ENCODE results near the gene SRSF8.
"Not testable (repeated sequence)": the region's sequence is repeated elsewhere in the genome, so short reads cannot be mapped to it uniquely, and the experiment has no call there.

Gene SRSF8

GRCh38 chr11:95100191-95100648 lies 33.5 kb downstream of the SRSF8 start:
- DNase-seq = no peak

DNA sequence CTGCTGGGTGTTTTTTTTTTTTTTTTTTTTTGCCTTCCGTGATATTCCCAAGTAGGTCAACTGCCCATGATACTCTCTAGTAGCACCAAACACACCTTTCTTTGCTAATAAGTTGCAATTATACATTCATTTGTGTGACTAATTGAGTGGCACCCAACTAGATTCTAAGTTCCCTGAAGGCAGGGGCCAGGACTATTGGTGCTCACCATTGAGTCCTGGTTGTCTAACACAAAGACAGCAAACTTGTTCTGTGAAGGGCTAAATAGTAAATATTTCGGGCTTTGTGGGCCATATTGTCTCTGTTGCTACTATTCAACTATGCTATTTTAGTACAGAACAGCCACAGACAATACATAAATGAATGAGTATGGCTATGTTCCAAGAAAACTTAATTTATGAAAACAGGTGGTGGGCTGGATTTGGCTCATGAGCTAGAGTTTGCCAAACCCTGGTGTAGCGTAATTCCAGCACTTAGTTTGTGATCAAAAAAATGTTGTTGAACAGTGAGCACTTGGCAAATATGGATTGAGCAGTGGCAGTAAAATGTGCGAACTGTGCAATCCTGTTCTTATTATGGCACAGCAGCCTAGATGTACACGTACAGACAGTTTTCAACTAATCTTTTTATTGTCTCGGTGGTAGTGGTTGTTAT lies 34.3 kb downstream of the SRSF8 start:
- DNase-seq = no peak

- DNase-seq = no peak
These were observed 35.2 kb downstream of the SRSF8 start for GRCh38 chr11:95101935-95102334.

DNA sequence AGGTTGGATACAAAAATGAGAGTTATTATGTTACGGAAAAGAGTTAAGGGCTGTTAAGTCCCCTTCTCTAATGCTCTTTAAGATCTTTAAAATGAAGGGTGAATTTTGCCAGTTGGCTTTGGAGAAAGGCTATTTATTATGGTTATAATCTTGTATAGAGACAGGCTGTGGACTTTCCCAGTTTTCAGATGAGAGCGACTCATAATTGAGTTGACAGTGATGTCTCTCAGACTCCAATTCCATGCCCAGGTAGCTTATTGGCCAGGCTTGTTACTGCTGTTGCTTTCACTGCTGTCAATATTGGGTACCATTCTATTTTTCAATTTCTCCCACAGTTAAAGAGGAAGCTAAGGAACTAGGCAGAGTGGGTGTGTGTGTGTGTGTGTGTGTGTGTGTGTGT lies 36.0 kb downstream of the SRSF8 start:
- no peak for DNase-seq

DNA sequence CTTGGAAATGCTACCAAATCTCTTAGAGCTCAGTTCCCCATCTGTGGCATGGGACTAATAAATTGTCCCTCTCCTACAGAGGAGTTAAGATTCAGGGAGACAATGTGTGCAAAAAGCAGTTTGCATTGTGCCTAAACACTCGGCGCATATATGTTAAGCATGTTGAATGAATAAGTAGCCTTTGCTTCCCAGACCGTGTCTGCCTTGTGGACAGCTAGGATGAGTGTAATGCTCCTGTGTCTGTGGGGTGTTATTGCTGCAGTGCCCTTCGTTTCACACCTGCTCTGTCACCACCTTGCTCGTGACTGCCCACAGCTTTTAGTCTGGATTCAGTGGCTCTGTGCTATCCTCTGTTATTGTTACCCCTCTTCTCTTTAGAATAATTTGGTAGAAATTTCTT lies 37.0 kb downstream of the SRSF8 start:
- DNase-seq = no peak

DNA sequence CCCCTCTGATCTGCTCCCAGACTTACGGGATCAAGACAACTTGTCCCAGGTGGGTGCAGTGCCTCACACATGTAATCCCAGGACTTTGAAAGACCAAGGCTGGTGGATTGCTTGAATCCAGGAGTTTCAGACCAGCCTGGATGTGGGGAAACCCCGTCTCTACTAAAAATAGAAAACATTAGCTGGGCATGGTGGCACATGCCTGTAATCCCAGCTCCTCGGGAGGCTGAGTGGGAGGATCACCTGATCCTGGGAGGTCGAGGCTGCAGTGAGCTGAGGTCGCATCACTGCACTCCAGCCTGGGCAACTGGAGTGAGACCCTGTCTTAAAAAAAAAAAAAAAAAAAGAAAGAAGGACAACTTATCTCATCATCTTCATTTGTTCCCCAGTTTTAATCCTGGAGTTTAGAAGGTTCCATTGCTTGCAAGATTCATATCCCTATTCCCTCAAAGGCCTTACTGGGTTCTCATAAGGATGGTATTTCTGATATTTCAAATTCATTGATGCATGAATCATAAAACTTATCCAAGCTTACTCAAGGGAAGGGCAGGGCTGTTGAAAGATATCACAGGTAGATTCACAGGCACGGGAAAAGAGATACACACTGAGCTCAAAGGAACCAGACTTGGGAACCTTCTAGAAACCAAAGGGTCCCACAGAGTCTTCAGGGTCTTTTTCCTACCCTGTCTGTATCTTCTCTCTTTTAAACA lies 37.6 kb downstream of the SRSF8 start:
- DNase-seq = no peak

DNA sequence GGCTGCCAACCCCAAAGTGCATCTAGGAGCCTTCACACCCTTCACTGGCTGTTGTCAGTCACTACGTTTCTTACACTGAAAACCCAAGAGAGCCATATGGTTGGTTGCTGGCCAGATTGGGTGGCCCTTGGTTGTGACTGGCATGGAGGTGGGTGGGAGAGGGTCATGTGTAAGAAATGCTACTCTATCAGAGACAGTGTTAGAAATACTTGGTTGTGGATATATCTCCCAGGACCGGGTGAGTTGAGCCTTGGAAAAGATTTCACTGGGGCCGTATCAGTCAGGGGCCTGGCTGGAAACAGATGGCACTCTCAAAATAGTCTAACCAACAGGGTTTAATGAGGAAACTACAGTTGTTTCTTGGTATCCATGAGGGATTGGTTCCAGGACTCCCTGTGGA lies 38.1 kb downstream of the SRSF8 start:
- no peak for DNase-seq

DNA sequence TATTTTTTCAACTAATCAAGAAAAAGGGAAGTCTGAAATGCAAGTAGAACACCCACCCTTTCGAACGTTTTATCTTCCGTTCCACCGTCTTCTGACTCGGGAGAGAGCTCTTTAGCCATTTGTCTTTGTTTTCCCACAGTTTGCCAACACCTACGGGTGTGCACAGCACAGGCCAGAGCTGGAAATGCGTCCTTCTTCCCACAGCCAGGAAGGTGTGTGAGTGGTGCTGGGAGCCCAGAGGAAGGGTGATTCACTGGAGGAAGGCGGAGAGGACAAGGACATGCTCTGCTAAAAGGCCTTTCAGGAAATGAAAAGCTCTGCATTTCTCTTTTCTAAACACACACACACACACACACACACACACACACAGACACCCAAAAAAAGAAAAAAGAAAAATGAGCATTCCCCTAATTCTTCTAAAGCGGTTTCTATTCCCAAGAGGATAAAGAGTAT lies 41.5 kb downstream of the SRSF8 start:
- DNase-seq = no peak

GRCh38 chr11:95108671-95109551 lies 42.2 kb downstream of the SRSF8 start:
- no peak for DNase-seq

DNA sequence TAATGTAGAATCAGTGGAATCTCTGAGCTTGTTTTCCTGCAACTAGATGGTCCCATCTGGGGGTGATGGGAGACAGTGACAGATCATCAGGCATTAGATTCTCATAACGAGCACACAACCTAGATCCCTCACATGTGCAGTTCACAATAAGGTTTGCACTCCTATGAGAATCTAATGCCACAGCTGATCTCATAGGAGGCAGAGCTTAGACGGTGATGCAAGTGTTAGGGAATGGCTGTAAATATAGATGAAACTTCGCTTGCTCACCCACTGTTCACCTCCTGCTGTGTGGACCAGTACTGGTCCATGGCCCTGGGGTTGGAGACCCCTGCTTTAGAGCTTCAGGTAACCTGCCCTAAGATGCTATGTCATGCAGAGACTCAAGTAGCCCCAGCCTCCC lies 44.8 kb downstream of the SRSF8 start:
- not testable (repeated sequence) for DNase-seq

DNA sequence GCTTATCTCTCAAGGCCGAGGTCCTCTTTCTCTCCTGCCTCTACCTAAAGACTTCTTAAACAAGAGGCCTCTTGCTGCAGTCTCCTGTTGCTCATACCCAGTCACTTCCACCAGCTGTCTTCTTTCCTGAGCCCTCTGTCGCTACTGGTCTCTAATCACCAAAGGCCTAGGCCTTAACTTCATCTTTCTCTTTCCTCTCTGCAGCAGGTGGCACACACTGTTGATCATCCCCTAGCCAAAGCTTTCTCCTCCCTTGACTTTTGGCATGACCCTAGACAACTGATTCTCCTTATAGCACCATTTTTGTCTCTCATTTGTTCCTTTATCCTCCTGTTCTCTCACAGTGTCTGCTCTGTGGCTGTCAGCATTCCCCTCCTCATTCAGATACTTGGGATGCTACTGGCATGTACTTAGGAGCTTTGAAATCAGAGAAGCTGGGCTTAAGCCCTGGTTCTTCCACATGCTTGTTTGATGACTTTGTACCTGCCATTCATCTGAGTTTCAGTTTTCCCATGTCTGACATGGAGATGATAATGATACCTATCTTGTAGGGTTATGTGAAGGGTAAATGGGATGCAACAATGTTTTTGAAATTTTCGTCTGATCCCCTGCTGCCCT lies 45.3 kb downstream of the SRSF8 start:
- DNase-seq = no peak

GRCh38 chr11:95115597-95115996 lies 48.9 kb downstream of the SRSF8 start:
- no peak for DNase-seq

GRCh38 chr11:95119361-95120060 lies 52.8 kb downstream of the SRSF8 start:
- DNase-seq = no peak

All from CD4-positive, alpha-beta T cell treated with Interleukin-15 for 1 hour (primary cell).